Gastroesophageal sphincter (tissue), 4 donors: ENCODE results near the gene CSNK1G1. TPM values are rescaled to one million over a fixed set of nuclear protein-coding genes. Genes with fewer than 3 reads are reported as not detected.

Source experiments
- ATAC-seq: fragments of 150-250 bp; one replicate; pipeline ENCODE4 v1.9.1; 2016; ENCODE audit warnings: mild to moderate bottlenecking, moderate library complexity
- H3K27ac ChIP-seq, 4 donors: fragments of 200-600 bp; sonication (generic) in 3 of 4; 1 replicate in 3 of 4; 2 replicates in 1 of 4; pipeline ENCODE4 v1.5.1; 2016 to 2019
- H3K27me3 ChIP-seq: fragments of 200-600 bp; sonication (generic); one replicate; pipeline ENCODE4 v1.5.1; 2019
- H3K36me3 ChIP-seq, 2 donors: fragments of 200-600 bp; sonication (generic); one replicate each; pipeline ENCODE4 v1.5.1; 2019; ENCODE audit warnings: control low read depth in 1 of 2
- H3K4me1 ChIP-seq, 3 donors: fragments of 200-600 bp; sonication (generic); 1 replicate in 2 of 3; 2 replicates in 1 of 3; pipeline ENCODE4 v1.5.1; 2016 to 2019; ENCODE audit warnings: control low read depth in 2 of 3
- H3K4me3 ChIP-seq, 2 donors: fragments of 200-600 bp; sonication (generic); one replicate each; pipeline ENCODE4 v1.5.1; 2019; ENCODE audit warnings: mild to moderate bottlenecking in 1 of 2, moderate library complexity in 1 of 2
- H3K9me3 ChIP-seq, 3 donors: fragments of 200-600 bp; sonication (generic); one replicate each; pipeline ENCODE4 v1.5.1; 2017 to 2019; ENCODE audit warnings: control low read depth in 2 of 3
- EP300 ChIP-seq: sonication (generic); formaldehyde crosslinking; IDR thresholded peaks from one replicate; pipeline ENCODE4 v1.6.1; 2017; ENCODE audit warnings: antibody characterized with exemption, mild to moderate bottlenecking
- POLR2A ChIP-seq, 2 donors: fragments of 450-650 bp; IDR thresholded peaks; one replicate each; pipeline ENCODE4 v1.6.1; 2017; ENCODE audit warnings: antibody characterized with exemption in 2 of 2, mild to moderate bottlenecking in 2 of 2, moderate library complexity in 1 of 2
- POLR2AphosphoS5 ChIP-seq: sonication (generic); formaldehyde crosslinking; IDR thresholded peaks from one replicate; pipeline ENCODE4 v1.6.1; 2017; ENCODE audit warnings: antibody characterized with exemption
- WGBS, 2 donors: methylation state at CpG; one replicate each; pipeline ENCODE4 v1.1.5; 2018; ENCODE audit warnings: low coverage in 1 of 2; 5-methylcytosine and 5-hydroxymethylcytosine counted together
- total RNA-seq, 4 donors: library from RNA; depleted of rRNA; stranded (reverse); fragments of >200 nt; gene quantifications; one replicate each; pipeline ENCODE4 v1.1.0, GENCODE V29; 2016
- TF ChIP-seq, protein P1 (sequence below), 4 experiments: fragments of 200-600 bp in 2 of 4; fragments of 450-650 bp in 2 of 4; sonication (generic) in 1 of 4; IDR thresholded peaks; one replicate each; pipeline ENCODE4 v1.5.1; 2017 to 2019; ENCODE audit warnings: antibody characterized with exemption in 4 of 4, mild to moderate bottlenecking in 2 of 4, moderate library complexity in 2 of 4

Gene CSNK1G1
- total RNA-seq, 4 donors from 2014 or later, result 9.2 to 67.0 (median 11.9) TPM

- Histone ChIP-seq H3K27ac (no peak overlapping the region), H3K4me1 (no peaks in the 10 kb centered on the region), H3K36me3 (no peaks in the 10 kb centered on the region), H3K9me3 (no peaks in the 10 kb centered on the region), H3K4me3 (no peak overlapping the region), H3K27me3 (no peaks in the 10 kb centered on the region)
- no peak for ATAC-seq
- TF ChIP-seq EP300, result no peak
- TF ChIP-seq POLR2AphosphoS5, result no peak
- no peak for TF ChIP-seq POLR2A (IDR thresholded peaks at IDR 0.05)
- TF ChIP-seq, protein P1, sequence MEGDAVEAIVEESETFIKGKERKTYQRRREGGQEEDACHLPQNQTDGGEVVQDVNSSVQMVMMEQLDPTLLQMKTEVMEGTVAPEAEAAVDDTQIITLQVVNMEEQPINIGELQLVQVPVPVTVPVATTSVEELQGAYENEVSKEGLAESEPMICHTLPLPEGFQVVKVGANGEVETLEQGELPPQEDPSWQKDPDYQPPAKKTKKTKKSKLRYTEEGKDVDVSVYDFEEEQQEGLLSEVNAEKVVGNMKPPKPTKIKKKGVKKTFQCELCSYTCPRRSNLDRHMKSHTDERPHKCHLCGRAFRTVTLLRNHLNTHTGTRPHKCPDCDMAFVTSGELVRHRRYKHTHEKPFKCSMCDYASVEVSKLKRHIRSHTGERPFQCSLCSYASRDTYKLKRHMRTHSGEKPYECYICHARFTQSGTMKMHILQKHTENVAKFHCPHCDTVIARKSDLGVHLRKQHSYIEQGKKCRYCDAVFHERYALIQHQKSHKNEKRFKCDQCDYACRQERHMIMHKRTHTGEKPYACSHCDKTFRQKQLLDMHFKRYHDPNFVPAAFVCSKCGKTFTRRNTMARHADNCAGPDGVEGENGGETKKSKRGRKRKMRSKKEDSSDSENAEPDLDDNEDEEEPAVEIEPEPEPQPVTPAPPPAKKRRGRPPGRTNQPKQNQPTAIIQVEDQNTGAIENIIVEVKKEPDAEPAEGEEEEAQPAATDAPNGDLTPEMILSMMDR (IDR thresholded peaks at IDR 0.05), result no peak
These were observed 69.5 kb downstream of the CSNK1G1 start for GRCh38 chr15:64286473-64286872.

GRCh38 chr15:64285871-64286270 is 70.1 kb downstream of the CSNK1G1 start:
- H3K27ac ChIP-seq, result no peak overlapping the region
- 82% methylated on average over 6 to 7 of the region's 7 CpGs for WGBS, 2 donors
- no peak overlapping the region for H3K4me3 ChIP-seq
- no peak for ATAC-seq
- TF ChIP-seq EP300, result no peak
- no peak for TF ChIP-seq POLR2AphosphoS5
- TF ChIP-seq POLR2A (IDR thresholded peaks at IDR 0.05), result no peak
- TF ChIP-seq, protein P1 (IDR thresholded peaks at IDR 0.05), result no peak
- H3K9me3 ChIP-seq, result no peaks in the 10 kb centered on the region
- H3K4me1 ChIP-seq, result no peaks in the 10 kb centered on the region
- no peaks in the 10 kb centered on the region for H3K36me3 ChIP-seq
- H3K27me3 ChIP-seq, result no peaks in the 10 kb centered on the region

GRCh38 chr15:64285150-64285549 is 70.8 kb downstream of the CSNK1G1 start:
- no peak for TF ChIP-seq EP300
- no peak for TF ChIP-seq POLR2AphosphoS5
- no peak for TF ChIP-seq POLR2A (IDR thresholded peaks at IDR 0.05)
- TF ChIP-seq, protein P1 (IDR thresholded peaks at IDR 0.05), result no peak
- Histone ChIP-seq H3K9me3 (no peaks in the 10 kb centered on the region), H3K36me3 (no peaks in the 10 kb centered on the region), H3K27ac (no peak overlapping the region), H3K27me3 (no peaks in the 10 kb centered on the region), H3K4me1 (no peaks in the 10 kb centered on the region), H3K4me3 (no peak overlapping the region)
- no peak for ATAC-seq
- 89 to 100% methylated on average over 1 of the region's 1 CpG for WGBS, 2 donors

- H3K27me3 ChIP-seq, result no peaks in the 10 kb centered on the region
- no peaks in the 10 kb centered on the region for H3K36me3 ChIP-seq
- WGBS, 2 donors, result 35 to 44% methylated on average over 1 of the region's 1 CpG
- no peaks in the 10 kb centered on the region for H3K9me3 ChIP-seq
- ATAC-seq, result no peak
- no peak overlapping the region for H3K4me3 ChIP-seq
- no peaks in the 10 kb centered on the region for H3K4me1 ChIP-seq
- TF ChIP-seq, protein P1 (IDR thresholded peaks at IDR 0.05), result no peak
- no peak for TF ChIP-seq POLR2AphosphoS5
- H3K27ac ChIP-seq, result no peak overlapping the region
These were observed 71.9 kb downstream of the CSNK1G1 start for GRCh38 chr15:64284042-64284441.

DNA sequence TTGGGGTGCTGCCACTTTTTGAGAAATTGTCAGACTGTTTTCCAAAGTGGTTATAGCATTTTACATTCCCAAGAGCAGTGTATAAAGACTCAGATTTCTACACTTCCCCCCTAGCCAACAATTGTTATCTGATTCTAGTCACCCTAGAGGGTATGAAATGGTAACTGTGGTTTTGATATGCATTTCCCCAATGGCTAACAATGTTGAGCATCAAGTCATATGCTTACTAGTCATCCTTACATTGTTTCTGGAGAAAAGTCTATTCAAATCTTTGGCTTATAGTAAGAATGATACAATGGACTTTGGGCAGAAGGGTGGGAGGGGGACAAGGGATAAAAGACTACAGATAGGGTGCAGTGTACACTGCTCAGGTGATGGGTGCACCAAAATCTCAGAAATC is 73.3 kb downstream of the CSNK1G1 start:
- TF ChIP-seq, protein P1 (IDR thresholded peaks at IDR 0.05), result no peak
- no peak for TF ChIP-seq POLR2A (IDR thresholded peaks at IDR 0.05)
- no peak for TF ChIP-seq EP300
- no peak for TF ChIP-seq POLR2AphosphoS5
- H3K4me3 ChIP-seq, result no peak overlapping the region
- H3K4me1 ChIP-seq, result no peaks in the 10 kb centered on the region
- no peak overlapping the region for H3K27ac ChIP-seq
- no peak for ATAC-seq
- no peaks in the 10 kb centered on the region for H3K9me3 ChIP-seq
- no peaks in the 10 kb centered on the region for H3K27me3 ChIP-seq
- H3K36me3 ChIP-seq, result no peaks in the 10 kb centered on the region
